Endothelial cell of umbilical vein (primary cell): Measurements from ENCODE around the gene SIGMAR1. TPM values are rescaled to one million over a fixed set of nuclear protein-coding genes. Genes with fewer than 3 reads are reported as not detected.

Source experiments
- BruUV-seq: library from RNA; stranded (reverse); fragments of 400-500 nt; replicated peaks from 2 replicates; lab custom pipeline; 2021; lab: Mats Ljungman, UMichigan
- CTCF ChIA-PET: fragments of 300-600, 350-600 bp; sonication (Branson Sonifier 250); formaldehyde crosslinking; loops from one replicate; lab custom pipeline; 2021; ENCODE audit warnings: antibody characterized with exemption, inconsistent platforms; lab: Charles Lee
- POLR2A ChIA-PET: fragments of 300-600, 350-600 bp; sonication (Branson Sonifier 250); formaldehyde crosslinking; loops from one replicate; lab custom pipeline; 2021; ENCODE audit warnings: antibody characterized with exemption, inconsistent platforms; lab: Charles Lee
- DNase-seq: peaks from one replicate; pipeline ENCODE4 v3.0.0-alpha.2; 2011; ENCODE audit warnings: low read depth, low spot score
- FAIRE-seq: peaks from 2 replicates; lab custom pipeline; 2011; peaks lifted over from hg19 to GRCh38; lab: Jason Lieb, UNC
- H2AFZ ChIP-seq: 2 replicates; pipeline ENCODE4 v1.6.0; 2012; ENCODE audit warnings: low read depth, low read length, control low read depth, inconsistent platforms
- H3K27ac ChIP-seq: 2 replicates; pipeline ENCODE4 v1.5.1; 2011; ENCODE audit warnings: low read depth, mild to moderate bottlenecking, control low read depth, low read length, moderate library complexity; ENCODE audit not compliant: insufficient read depth
- H3K27me3 ChIP-seq, 2 experiments: 2 replicates each; pipeline versions ENCODE4 v1.6.0 to v1.6.1; 2011; ENCODE audit warnings: low read length in 2 of 2, mixed read lengths in 1 of 2; ENCODE audit not compliant: control insufficient read depth in 2 of 2, insufficient read depth in 2 of 2
- H3K36me3 ChIP-seq, 2 experiments: 2 replicates in 1 of 2; 3 replicates in 1 of 2; pipeline ENCODE4 v1.5.1; 2011; ENCODE audit warnings: low read length in 2 of 2, mild to moderate bottlenecking in 1 of 2, moderate library complexity in 1 of 2; ENCODE audit not compliant: control insufficient read depth in 2 of 2, insufficient read depth in 2 of 2; ENCODE audit errors: extremely low read depth in 1 of 2
- H3K4me1 ChIP-seq: 3 replicates; pipeline ENCODE4 v1.5.1; 2011; ENCODE audit warnings: mild to moderate bottlenecking, low read length; ENCODE audit not compliant: control insufficient read depth, insufficient read depth; ENCODE audit errors: extremely low read depth
- H3K4me2 ChIP-seq: 2 replicates; pipeline ENCODE4 v1.6.1; 2011; ENCODE audit warnings: low read length, control low read depth, mixed read lengths; ENCODE audit not compliant: insufficient read depth
- H3K4me3 ChIP-seq, 3 experiments: fragments of 200-600 bp in 1 of 3; sonication (generic), shearing (Covaris generic) in 1 of 3; replicated peaks in 1 of 3; 2 replicates each; pipeline ENCODE4 v1.5.1; 2011 to 2016; ENCODE audit warnings: control low read depth in 3 of 3, low read length in 3 of 3, mild to moderate bottlenecking in 2 of 3, inconsistent platforms in 1 of 3, low read depth in 1 of 3, moderate library complexity in 1 of 3; ENCODE audit not compliant: insufficient read depth in 1 of 3
- H3K79me2 ChIP-seq: 2 replicates; pipeline ENCODE4 v1.6.0; 2012; ENCODE audit warnings: low read length, inconsistent platforms; ENCODE audit not compliant: control insufficient read depth, insufficient read depth
- H3K9ac ChIP-seq: replicated peaks from 2 replicates; pipeline ENCODE3; 2011; ENCODE audit warnings: low read length, control low read depth; ENCODE audit not compliant: insufficient read depth; ENCODE audit errors: extremely low read depth
- H3K9me1 ChIP-seq: replicated peaks from 3 replicates; pipeline ENCODE4 v1.6.0; 2011; ENCODE audit warnings: mild to moderate bottlenecking, low read length; ENCODE audit not compliant: control insufficient read depth, insufficient read depth; ENCODE audit errors: extremely low read depth
- H3K9me3 ChIP-seq: replicated peaks from 2 replicates; pipeline ENCODE4 v1.5.1; 2012; ENCODE audit warnings: low read length, inconsistent platforms; ENCODE audit not compliant: control insufficient read depth, insufficient read depth
- H4K20me1 ChIP-seq: replicated peaks from 2 replicates; pipeline ENCODE3; 2011; ENCODE audit warnings: mild to moderate bottlenecking, low read length; ENCODE audit not compliant: control insufficient read depth, insufficient read depth; ENCODE audit errors: extremely low read depth
- EZH2 ChIP-seq: IDR thresholded peaks from 2 replicates; pipeline ENCODE4 v1.6.1; 2012; ENCODE audit warnings: borderline replicate concordance, low read depth, mild to moderate bottlenecking, moderate library complexity, low read length, inconsistent platforms; ENCODE audit not compliant: severe bottlenecking
- FOS ChIP-seq: IDR thresholded peaks from 2 replicates; pipeline ENCODE4 v1.6.1; 2011; ENCODE audit warnings: mild to moderate bottlenecking, low read length, moderate library complexity, borderline replicate concordance; ENCODE audit not compliant: insufficient read depth
- GATA2 ChIP-seq: IDR thresholded peaks from 2 replicates; pipeline ENCODE4 v1.7.0; 2011; ENCODE audit warnings: low read depth, mild to moderate bottlenecking, moderate library complexity, mixed read lengths, low read length; ENCODE audit not compliant: insufficient read length, insufficient read depth
- JUN ChIP-seq: IDR thresholded peaks from 2 replicates; pipeline ENCODE4 v1.6.1; 2011; ENCODE audit warnings: borderline replicate concordance, low read depth; ENCODE audit not compliant: insufficient read length, insufficient read depth
- MYC ChIP-seq: IDR thresholded peaks from one replicate; pipeline ENCODE4 v1.6.1; 2011; ENCODE audit warnings: mild to moderate bottlenecking, low read depth, low read length
- POLR2A ChIP-seq: IDR thresholded peaks from 2 replicates; pipeline ENCODE4 v1.6.1; 2012; ENCODE audit warnings: low read depth, mild to moderate bottlenecking, control low read depth, low read length
- POLR2AphosphoS5 ChIP-seq: IDR thresholded peaks from 2 replicates; pipeline ENCODE4 v1.6.1; 2012; ENCODE audit warnings: low read depth, mild to moderate bottlenecking, control low read depth, low read length, moderate library complexity; ENCODE audit not compliant: insufficient read depth
- dilution Hi-C: fragments of 300-500 bp; cut with MboI; formaldehyde crosslinking; loops from one replicate; pipeline ENCODE4 v1.15.0; 2019; ENCODE audit warnings: low sequenced_read_pairs; ENCODE audit not compliant: extremely low pct_ligation_motif_present
- intact Hi-C: fragments of 100-400 bp; cut with micrococcal nuclease; formaldehyde crosslinking; loops from one replicate; pipeline ENCODE4 v1.10.0; 2022
- polyA plus RNA-seq, 4 experiments: library from polyadenylated mRNA; depleted of rRNA in 3 of 4; stranded (reverse) in 3 of 4; unstranded in 1 of 4; fragments of >200 nt; gene quantifications; 2 replicates each; pipeline versions ENCODE4 v1.2.1 to v1.2.3, GENCODE V29; 2011 to 2012; ENCODE audit warnings: missing spikeins in 1 of 4
- total RNA-seq: library from RNA; stranded (reverse); gene quantifications from 2 replicates; pipeline ENCODE4 v1.2.3, GENCODE V29; 2021
- TF ChIP-seq, protein P1 (sequence below), 2 donors: IDR thresholded peaks; 1 replicate in 1 of 2; 2 replicates in 1 of 2; pipeline ENCODE4 v1.5.1; 2011; ENCODE audit warnings: low read length in 2 of 2, mild to moderate bottlenecking in 2 of 2, moderate library complexity in 2 of 2, control low read depth in 1 of 2, inconsistent platforms in 1 of 2, low read depth in 1 of 2; ENCODE audit not compliant: insufficient read depth in 1 of 2; ENCODE audit errors: extremely low read depth in 1 of 2
- TF ChIP-seq, protein P2 (sequence below): IDR thresholded peaks from 2 replicates; pipeline ENCODE4 v1.6.1; 2011; ENCODE audit not compliant: insufficient read depth, insufficient read length

SIGMAR1 gene
- total and polyA plus RNA-seq, 2 donors (not counting 3 experiments of a cell fraction or from before 2014, with no cell fraction given) = 78.4 to 81.2 TPM

DNA sequence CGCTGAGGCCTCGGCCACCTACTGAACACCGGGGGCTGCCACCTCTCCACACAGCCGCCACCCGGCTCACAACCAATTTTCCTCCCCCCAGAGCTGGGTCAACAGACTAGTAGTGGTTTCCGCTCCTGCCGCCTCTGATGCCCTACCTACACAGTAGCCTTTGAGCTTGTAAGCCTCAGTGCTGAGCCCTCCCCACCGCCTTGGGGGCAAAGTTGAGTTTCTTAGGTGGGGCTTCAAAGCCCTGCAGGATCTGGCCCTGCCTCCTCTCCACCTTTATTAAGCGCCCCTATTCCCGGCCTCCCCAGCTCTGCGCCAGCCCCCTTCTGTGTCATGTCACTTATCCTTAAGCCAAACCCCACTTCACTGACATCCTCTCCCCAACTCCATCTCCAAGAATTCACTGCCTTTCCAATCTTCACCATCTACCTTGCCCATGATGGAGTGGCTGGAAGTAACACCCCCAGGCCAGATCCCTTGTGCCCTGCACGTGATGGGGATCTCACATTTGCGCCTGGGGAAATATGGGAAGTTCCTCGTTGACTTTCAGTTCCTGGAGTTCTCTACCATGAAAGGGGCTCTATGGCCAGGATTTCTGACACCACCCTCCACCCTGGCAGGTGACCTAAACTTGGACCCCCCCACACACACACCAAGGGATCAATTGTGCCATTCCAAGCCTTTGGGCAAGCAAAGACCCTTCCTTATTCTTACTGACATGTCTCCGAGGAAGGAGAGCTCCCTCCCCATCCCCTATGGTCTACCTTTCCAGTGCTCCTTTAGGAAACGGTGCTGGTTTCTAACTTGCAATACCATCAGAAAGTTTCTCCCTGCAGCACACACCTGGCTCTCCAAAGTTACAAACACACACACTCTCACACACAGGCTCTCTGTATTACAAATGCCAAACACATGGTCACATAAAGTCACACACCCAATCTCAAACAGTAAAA lies 45.4 kb downstream of the SIGMAR1 start:
- Histone ChIP-seq H3K9me3 (no peaks in the 10 kb centered on the region), H3K4me2 (no peak overlapping the region), H3K4me1 (no peaks in the 10 kb centered on the region), H3K79me2 (no peaks in the 10 kb centered on the region), H4K20me1 (no peaks in the 10 kb centered on the region), H3K36me3 (no peaks in the 10 kb centered on the region), H3K27me3 (peaks cover 62 to 67% of the 10 kb centered on the region in 2 experiments), H3K27ac (no peak overlapping the region), H3K4me3 (no peak overlapping the region), H3K9me1 (no peaks in the 10 kb centered on the region), H2AFZ (no peak overlapping the region), H3K9ac (no peak overlapping the region)
- BruUV-seq = no TSS peak
- POLR2A ChIA-PET = no interaction called here
- TF ChIP-seq JUN (no peak), POLR2AphosphoS5 (no peak), GATA2 (no peak), POLR2A (no peak), MYC (no peak), EZH2 (no peak), FOS (no peak)
- TF ChIP-seq, protein P1, sequence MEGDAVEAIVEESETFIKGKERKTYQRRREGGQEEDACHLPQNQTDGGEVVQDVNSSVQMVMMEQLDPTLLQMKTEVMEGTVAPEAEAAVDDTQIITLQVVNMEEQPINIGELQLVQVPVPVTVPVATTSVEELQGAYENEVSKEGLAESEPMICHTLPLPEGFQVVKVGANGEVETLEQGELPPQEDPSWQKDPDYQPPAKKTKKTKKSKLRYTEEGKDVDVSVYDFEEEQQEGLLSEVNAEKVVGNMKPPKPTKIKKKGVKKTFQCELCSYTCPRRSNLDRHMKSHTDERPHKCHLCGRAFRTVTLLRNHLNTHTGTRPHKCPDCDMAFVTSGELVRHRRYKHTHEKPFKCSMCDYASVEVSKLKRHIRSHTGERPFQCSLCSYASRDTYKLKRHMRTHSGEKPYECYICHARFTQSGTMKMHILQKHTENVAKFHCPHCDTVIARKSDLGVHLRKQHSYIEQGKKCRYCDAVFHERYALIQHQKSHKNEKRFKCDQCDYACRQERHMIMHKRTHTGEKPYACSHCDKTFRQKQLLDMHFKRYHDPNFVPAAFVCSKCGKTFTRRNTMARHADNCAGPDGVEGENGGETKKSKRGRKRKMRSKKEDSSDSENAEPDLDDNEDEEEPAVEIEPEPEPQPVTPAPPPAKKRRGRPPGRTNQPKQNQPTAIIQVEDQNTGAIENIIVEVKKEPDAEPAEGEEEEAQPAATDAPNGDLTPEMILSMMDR (IDR thresholded peaks at IDR 0.05; ENCODE audit: extremely low read depth in 1 of 2, insufficient read depth in 1 of 2, low read depth in 1 of 2, low read length in 2 of 2) = no peak
- TF ChIP-seq, protein P2, sequence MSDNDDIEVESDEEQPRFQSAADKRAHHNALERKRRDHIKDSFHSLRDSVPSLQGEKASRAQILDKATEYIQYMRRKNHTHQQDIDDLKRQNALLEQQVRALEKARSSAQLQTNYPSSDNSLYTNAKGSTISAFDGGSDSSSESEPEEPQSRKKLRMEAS = no peak
- dilution Hi-C loops = no loop called here
- FAIRE-seq (no peak), DNase-seq (no peak)
- CTCF ChIA-PET = interaction anchor here (0.6 to 5.1 kb wide), 54 partner anchors 8 to 260 kb away, joined by 3 to 326 read pairs (median 6); partner anchors contain the start of genes DCTN3, ENHO, FAM219A and MYORG
- intact Hi-C loops = loop anchor here (1.0 to 2.0 kb wide), 3 partner anchors 44 to 187 kb away; no protein-coding TSS in a partner anchor
